Ovary (tissue), 3 donors: Measurements from ENCODE around the gene ITPR2.

Experiments
- CTCF ChIP-seq, 3 donors: fragments of 450-650 bp in 2 of 3; fragments of 200-600 bp in 1 of 3; IDR thresholded peaks; one replicate each; pipeline versions ENCODE4 v1.5.1 to v1.8.0; 2016 to 2022; ENCODE audit warnings: antibody characterized with exemption in 3 of 3, mild to moderate bottlenecking in 1 of 3
- EP300 ChIP-seq: sonication (generic); formaldehyde crosslinking; IDR thresholded peaks from one replicate; pipeline ENCODE4 v1.6.1; 2017; ENCODE audit warnings: antibody characterized with exemption
- donor health status: DM: no; HTN: no; CAD: no.

DNA sequence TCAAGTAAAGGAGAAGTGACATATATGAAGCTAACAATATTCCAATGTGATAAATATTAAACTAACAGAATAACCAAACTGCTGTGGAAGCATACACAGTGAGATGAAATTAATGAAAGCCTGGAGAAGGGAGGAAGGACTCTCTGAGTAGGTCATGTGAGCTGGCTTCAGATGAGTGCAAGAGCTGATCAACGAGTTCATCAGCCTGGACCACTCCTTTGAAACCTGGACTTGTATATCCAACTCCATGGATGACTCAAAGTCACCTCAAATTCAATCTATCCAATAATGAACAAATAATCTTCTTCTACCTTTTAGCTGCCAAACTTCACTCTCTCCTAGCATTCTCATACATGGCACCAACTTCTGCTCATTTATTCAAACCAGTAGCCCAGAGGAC, 391.6 kb downstream of the ITPR2 start:
- TF ChIP-seq CTCF (IDR thresholded peaks at IDR 0.05) = no peak
- no peak for TF ChIP-seq EP300
